ENCODE data around the gene ARRDC4. TPM values are rescaled to one million over a fixed set of nuclear protein-coding genes. Genes with fewer than 3 reads are reported as not detected.

ARRDC4 gene
- total and polyA plus RNA-seq, 12 donors = 15.1 to 61.9 (median 25.3) TPM

GRCh38 chr15:98001663-98002194 lies 41.2 kb downstream of the ARRDC4 start:
- no peaks in the 10 kb centered on the region for H3K27me3 ChIP-seq
- no peaks in the 10 kb centered on the region for H3K36me3 ChIP-seq (replicated peaks in 1 of 2)
- intact Hi-C loops (cut with DNase I) = loop anchor here in 1 of 2 donors (10.0 kb wide), 1 partner anchor 73 kb away; no protein-coding TSS in a partner anchor
- H3K4me3 ChIP-seq = no peak overlapping the region
- no peak for DNase-seq
- no peaks in the 10 kb centered on the region for H3K9me3 ChIP-seq (replicated peaks in 1 of 3)
- no peaks in the 10 kb centered on the region for H3K4me1 ChIP-seq (replicated peaks in 1 of 2)
- no peak for TF ChIP-seq CTCF (IDR thresholded peaks at IDR 0.05)
- WGBS, 4 donors = 86 to 95% (median 91%) methylated on average over 10 of the region's 10 CpGs
- H3K27ac ChIP-seq = no peak overlapping the region

GRCh38 chr15:98002419-98002818 lies 41.9 kb downstream of the ARRDC4 start:
- no peaks in the 10 kb centered on the region for H3K9me3 ChIP-seq (replicated peaks in 1 of 3)
- intact Hi-C loops (cut with DNase I) = loop anchor here in 1 of 2 donors (10.0 kb wide), 1 partner anchor 72 kb away; no protein-coding TSS in a partner anchor
- no peak for TF ChIP-seq POLR2A (IDR thresholded peaks at IDR 0.05)
- no peak for TF ChIP-seq CTCF (IDR thresholded peaks at IDR 0.05)
- WGBS, 4 donors = 81 to 92% (median 89%) methylated on average over 3 of the region's 3 CpGs
- H3K36me3 ChIP-seq (replicated peaks in 1 of 2) = no peaks in the 10 kb centered on the region
- H3K4me1 ChIP-seq (replicated peaks in 1 of 2) = no peaks in the 10 kb centered on the region
- H3K27ac ChIP-seq = no peak overlapping the region
- no peak overlapping the region for H3K4me3 ChIP-seq
- H3K27me3 ChIP-seq = no peaks in the 10 kb centered on the region
- no peak for DNase-seq

- no peaks in the 10 kb centered on the region for H3K9me3 ChIP-seq (replicated peaks in 1 of 3)
- H3K36me3 ChIP-seq (replicated peaks in 1 of 2) = no peaks in the 10 kb centered on the region
- H3K27ac ChIP-seq = no peak overlapping the region
- 68 to 83% (median 73%) methylated on average over 4 of the region's 4 CpGs for WGBS, 4 donors
- DNase-seq = no peak
- H3K4me1 ChIP-seq (replicated peaks in 1 of 2) = no peaks in the 10 kb centered on the region
- TF ChIP-seq POLR2A (IDR thresholded peaks at IDR 0.05) = no peak
- no peak for TF ChIP-seq CTCF (IDR thresholded peaks at IDR 0.05)
- intact Hi-C loops (cut with DNase I) = loop anchor here in 1 of 2 donors (10.0 kb wide), 1 partner anchor 72 kb away; no protein-coding TSS in a partner anchor
- H3K4me3 ChIP-seq = no peak overlapping the region
- no peaks in the 10 kb centered on the region for H3K27me3 ChIP-seq
Observed at GRCh38 chr15:98002866-98003265, 42.4 kb downstream of the ARRDC4 start.

GRCh38 chr15:98003518-98003917 lies 43.0 kb downstream of the ARRDC4 start:
- no peak for TF ChIP-seq CTCF (IDR thresholded peaks at IDR 0.05)
- TF ChIP-seq POLR2A (IDR thresholded peaks at IDR 0.05) = no peak
- 82 to 87% (median 83%) methylated on average over 5 of the region's 5 CpGs for WGBS, 4 donors
- DNase-seq = no peak
- Histone ChIP-seq H3K27me3 (no peaks in the 10 kb centered on the region), H3K36me3 (replicated peaks in 1 of 2) (no peaks in the 10 kb centered on the region), H3K9me3 (replicated peaks in 1 of 3) (no peaks in the 10 kb centered on the region), H3K4me1 (replicated peaks in 1 of 2) (no peaks in the 10 kb centered on the region), H3K27ac (no peak overlapping the region), H3K4me3 (no peak overlapping the region)
- intact Hi-C loops (cut with DNase I) = loop anchor here in 1 of 2 donors (10.0 kb wide), 1 partner anchor 71 kb away; no protein-coding TSS in a partner anchor
